HCT116 (cell line): ENCODE measurements around the gene ASAP2. TPM values are rescaled to one million over a fixed set of nuclear protein-coding genes. Genes with fewer than 3 reads are reported as not detected.
"Not testable (repeated sequence)": the region's sequence is repeated elsewhere in the genome, so short reads cannot be mapped to it uniquely, and the experiment has no call there.

ENCODE experiments used
- ATAC-seq: fragments of 200-7000 bp; cut with Tn5 transposase; 2 replicates; pipeline ENCODE4 v1.9.1; 2020; ENCODE audit warnings: mild to moderate bottlenecking, moderate library complexity
- BruUV-seq: library from RNA; stranded (reverse); fragments of 400-500 nt; replicated peaks from 2 replicates; lab custom pipeline; 2021; lab: Mats Ljungman, UMichigan
- CTCF ChIA-PET: fragments of 300-600 bp; sonication (Branson Sonifier 250); formaldehyde crosslinking; loops from one replicate; lab custom pipeline; 2021; ENCODE audit warnings: antibody characterized with exemption; lab: Charles Lee
- POLR2A ChIA-PET: fragments of 300-600, 350-600 bp; sonication (Branson Sonifier 250); formaldehyde crosslinking; loops from one replicate; lab custom pipeline; 2021; ENCODE audit warnings: antibody characterized with exemption; lab: Charles Lee
- RAD21 ChIA-PET, 2 experiments: fragments of 300-600 bp; sonication (Branson Sonifier 250); formaldehyde crosslinking; loops; one replicate each; lab custom pipeline; 2023; ENCODE audit warnings: low total read pairs in 2 of 2; ENCODE audit not compliant: uncharacterized antibody in 2 of 2, unreplicated experiment in 2 of 2, low non-redundant PET in 1 of 2; lab: Charles Lee
- DNase-seq: peaks from one replicate; pipeline ENCODE4 v3.0.0-alpha.2; 2010; ENCODE audit warnings: low read depth, low spot score
- H2AFZ ChIP-seq: fragments of 200-600 bp; shearing (Covaris generic), sonication (generic); 2 replicates; pipeline ENCODE4 v1.6.1; 2017; ENCODE audit warnings: low read depth, mixed run types, mixed read lengths, antibody characterized with exemption, low read length; ENCODE audit not compliant: poor library complexity, severe bottlenecking
- H3K27ac ChIP-seq: 2 replicates; pipeline ENCODE4 v1.5.1; 2012; ENCODE audit warnings: low read depth, low read length
- H3K27me3 ChIP-seq: fragments of 200-600 bp; sonication (generic); 2 replicates; pipeline ENCODE4 v1.6.1; 2016; ENCODE audit warnings: mixed run types, low read length, mixed read lengths; ENCODE audit not compliant: insufficient read depth
- H3K36me3 ChIP-seq, 2 experiments: fragments of 200-500 bp in 1 of 2; fragments of 200-600 bp in 1 of 2; sonication (Bioruptor generic) in 1 of 2; sonication (generic) in 1 of 2; 2 replicates each; pipeline versions ENCODE4 v1.5.1 to v1.6.1; 2014 to 2016; ENCODE audit warnings: low read length in 2 of 2, inconsistent platforms in 1 of 2, mixed read lengths in 1 of 2, mixed run types in 1 of 2; ENCODE audit not compliant: insufficient read depth in 2 of 2, control insufficient read depth in 1 of 2
- H3K4me1 ChIP-seq, 2 experiments: fragments of 200-600 bp in 1 of 2; sonication (generic) in 1 of 2; 2 replicates each; pipeline versions ENCODE4 v1.5.1 to v1.6.1; 2012 to 2017; ENCODE audit warnings: low read length in 2 of 2, inconsistent platforms in 1 of 2, mild to moderate bottlenecking in 1 of 2, mixed read lengths in 1 of 2, mixed run types in 1 of 2, moderate library complexity in 1 of 2; ENCODE audit not compliant: insufficient read depth in 2 of 2, control insufficient read depth in 1 of 2
- H3K4me2 ChIP-seq: fragments of 200-600 bp; sonication (generic); 2 replicates; pipeline ENCODE4 v1.6.1; 2017; ENCODE audit warnings: mixed run types, low read length, mixed read lengths
- H3K4me3 ChIP-seq, 2 experiments: fragments of 200-600 bp in 1 of 2; sonication (generic) in 1 of 2; replicated peaks in 1 of 2; 2 replicates each; pipeline ENCODE4 v1.5.1; 2011 to 2016; ENCODE audit warnings: low read length in 2 of 2, control low read depth in 1 of 2, low read depth in 1 of 2, mild to moderate bottlenecking in 1 of 2, mixed read lengths in 1 of 2, mixed run types in 1 of 2
- H3K79me2 ChIP-seq: fragments of 200-600 bp; sonication (generic); 2 replicates; pipeline ENCODE4 v1.6.1; 2017; ENCODE audit warnings: mild to moderate bottlenecking, mixed run types, low read length, moderate library complexity, mixed read lengths; ENCODE audit not compliant: insufficient read depth
- H3K9ac ChIP-seq: fragments of 200-600 bp; sonication (generic); 2 replicates; pipeline ENCODE4 v1.6.1; 2016; ENCODE audit warnings: low read length, mixed read lengths
- H3K9me2 ChIP-seq: fragments of 200-600 bp; sonication (generic), shearing (Covaris generic); 2 replicates; pipeline ENCODE4 v1.6.1; 2017; ENCODE audit warnings: mixed run types, mild to moderate bottlenecking, moderate library complexity; ENCODE audit not compliant: insufficient read depth
- H3K9me3 ChIP-seq, 2 experiments: fragments of 200-500 bp in 1 of 2; fragments of 200-600 bp in 1 of 2; sonication (Bioruptor generic) in 1 of 2; sonication (generic) in 1 of 2; 2 replicates each; pipeline ENCODE4 v1.6.1; 2014 to 2017; ENCODE audit warnings: low read length in 2 of 2, mixed read lengths in 2 of 2, inconsistent platforms in 1 of 2, low read depth in 1 of 2, mild to moderate bottlenecking in 1 of 2, mixed run types in 1 of 2, moderate library complexity in 1 of 2; ENCODE audit not compliant: control insufficient read depth in 1 of 2, insufficient read depth in 1 of 2
- H4K20me1 ChIP-seq: fragments of 200-600 bp; sonication (generic), shearing (Covaris generic); 2 replicates; pipeline ENCODE4 v1.6.1; 2017; ENCODE audit warnings: mixed run types, mild to moderate bottlenecking, moderate library complexity; ENCODE audit not compliant: insufficient read depth
- CEBPB ChIP-seq: IDR thresholded peaks from 2 replicates; pipeline ENCODE4 v1.6.1; 2012; ENCODE audit warnings: low read depth
- EGR1 ChIP-seq: IDR thresholded peaks from 2 replicates; pipeline ENCODE4 v1.6.1; 2012; ENCODE audit warnings: low read depth
- ELF1 ChIP-seq: IDR thresholded peaks from 2 replicates; pipeline ENCODE4 v1.6.1; 2012; ENCODE audit warnings: low read depth, borderline replicate concordance
- EZH2 ChIP-seq: fragments of 200-600 bp; sonication (generic); IDR thresholded peaks from 2 replicates; pipeline ENCODE4 v1.6.1; 2017; ENCODE audit warnings: antibody characterized with exemption, mixed run types
- JUND ChIP-seq: IDR thresholded peaks from 2 replicates; pipeline ENCODE4 v1.6.1; 2012
- POLR2A ChIP-seq: IDR thresholded peaks from 2 replicates; pipeline ENCODE4 v1.7.0; 2011; ENCODE audit warnings: borderline replicate concordance; ENCODE audit not compliant: insufficient read depth, insufficient read length; ENCODE audit errors: extremely low read depth
- RAD21 ChIP-seq: IDR thresholded peaks from 2 replicates; pipeline ENCODE4 v1.6.1; 2012; ENCODE audit warnings: low read depth, mild to moderate bottlenecking
- SIN3A ChIP-seq: IDR thresholded peaks from 2 replicates; pipeline ENCODE4 v1.6.1; 2012; ENCODE audit warnings: low read depth
- SRF ChIP-seq: IDR thresholded peaks from 2 replicates; pipeline ENCODE4 v1.6.1; 2012; ENCODE audit warnings: low read depth
- intact Hi-C: fragments of 100-400 bp; cut with micrococcal nuclease; formaldehyde crosslinking; loops from 2 replicates; pipeline ENCODE4 v1.10.0; 2022
- total RNA-seq: library from RNA; stranded (reverse); gene quantifications from one replicate; pipeline ENCODE4 v1.2.1, GENCODE V29; 2021; ENCODE audit not compliant: unreplicated experiment
- TF ChIP-seq, protein P1 (sequence below), 3 experiments: fragments of 200-600 bp in 1 of 3; sonication (generic) in 1 of 3; IDR thresholded peaks in 2 of 3; conservative IDR thresholded peaks in 1 of 3; 2 replicates each; pipeline ENCODE4 v1.5.1; 2012 to 2017; ENCODE audit warnings: low read depth in 2 of 3, low read length in 2 of 3, antibody characterized with exemption in 1 of 3, borderline replicate concordance in 1 of 3, control low read depth in 1 of 3, mild to moderate bottlenecking in 1 of 3, mixed read lengths in 1 of 3, mixed run types in 1 of 3, moderate library complexity in 1 of 3; ENCODE audit not compliant: insufficient read depth in 1 of 3

The ASAP2 gene
- total RNA-seq, 1 experiment from 2014 or later, result 16.5 TPM

DNA sequence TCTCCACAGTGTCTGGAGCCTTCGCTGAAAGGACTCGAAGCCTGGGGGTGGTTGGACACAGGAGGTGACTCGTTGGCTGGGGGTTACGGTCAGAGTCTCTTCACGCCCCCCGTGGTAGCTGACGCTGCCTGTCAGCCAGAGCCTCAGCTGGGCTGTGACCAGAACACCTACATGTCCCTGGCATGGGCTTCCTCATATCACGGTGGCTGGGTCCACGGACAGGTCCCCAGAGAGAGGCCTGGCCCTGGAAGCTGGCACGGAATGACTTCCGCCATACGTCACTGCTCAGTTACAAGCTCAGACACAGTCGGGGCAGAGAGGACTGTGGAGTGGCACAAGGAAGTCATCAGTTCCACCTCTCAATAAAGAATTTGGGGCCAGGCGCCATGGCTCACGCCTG lies 188.2 kb downstream of the ASAP2 start:
- H3K9ac ChIP-seq, result no peak overlapping the region
- no peaks in the 10 kb centered on the region for H3K27me3 ChIP-seq
- H3K4me1 ChIP-seq, result no peaks in the 10 kb centered on the region
- POLR2A ChIA-PET, result no interaction called here
- no peaks in the 10 kb centered on the region; a peak in 1 of 4 replicates for H3K36me3 ChIP-seq
- H4K20me1 ChIP-seq, result no peaks in the 10 kb centered on the region
- CTCF ChIA-PET, result no interaction called here
- no peak overlapping the region for H3K4me3 ChIP-seq
- H3K9me2 ChIP-seq, result no peaks in the 10 kb centered on the region
- H2AFZ ChIP-seq, result no peak overlapping the region
- DNase-seq (no peak), ATAC-seq (no peak)
- no peak overlapping the region for H3K27ac ChIP-seq
- BruUV-seq, result no TSS peak
- RAD21 ChIA-PET, result no interaction called here
- no peak overlapping the region for H3K4me2 ChIP-seq
- TF ChIP-seq POLR2A, result no peak
- TF ChIP-seq SIN3A, result no peak
- H3K9me3 ChIP-seq, result no peaks in the 10 kb centered on the region
- intact Hi-C loops, result no loop called here
- H3K79me2 ChIP-seq, result no peaks in the 10 kb centered on the region

DNA sequence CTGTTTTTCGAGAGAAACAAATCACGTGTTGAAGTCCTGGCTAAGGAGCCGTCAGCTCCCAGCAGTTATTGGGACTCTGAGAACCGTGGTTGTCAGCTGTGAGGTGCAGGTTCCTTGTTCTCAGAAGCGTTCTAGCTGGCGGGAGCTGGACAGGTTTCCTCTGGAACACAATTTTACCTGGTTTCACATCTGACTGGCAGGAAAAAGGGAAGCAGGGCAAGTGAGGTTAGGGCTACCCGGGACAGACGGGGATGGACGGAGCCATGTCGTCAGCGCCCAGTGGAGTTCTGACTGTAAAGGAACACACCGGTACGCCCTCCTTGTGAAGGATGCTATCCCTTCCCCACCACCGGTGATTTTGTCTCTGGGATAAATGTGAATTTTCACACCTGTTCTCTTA lies 190.6 kb downstream of the ASAP2 start:
- BruUV-seq, result no TSS peak
- Histone ChIP-seq H3K27me3 (no peaks in the 10 kb centered on the region), H3K9me2 (no peaks in the 10 kb centered on the region), H3K27ac (no peak overlapping the region), H3K36me3 (no peaks in the 10 kb centered on the region; a peak in 1 of 4 replicates), H3K4me2 (no peak overlapping the region), H3K9me3 (no peaks in the 10 kb centered on the region), H4K20me1 (no peaks in the 10 kb centered on the region), H3K4me3 (no peak overlapping the region), H3K79me2 (no peaks in the 10 kb centered on the region), H3K9ac (no peak overlapping the region), H2AFZ (no peak overlapping the region), H3K4me1 (no peaks in the 10 kb centered on the region)
- intact Hi-C loops, result no loop called here
- ChIA-PET RAD21 (no interaction called here), CTCF (no interaction called here), POLR2A (no interaction called here)
- ATAC-seq (no peak), DNase-seq (no peak)
- TF ChIP-seq JUND (no peak), CEBPB (no peak), EZH2 (no peak), EGR1 (no peak), ELF1 (no peak), SRF (no peak), RAD21 (no peak)
- TF ChIP-seq, protein P1, sequence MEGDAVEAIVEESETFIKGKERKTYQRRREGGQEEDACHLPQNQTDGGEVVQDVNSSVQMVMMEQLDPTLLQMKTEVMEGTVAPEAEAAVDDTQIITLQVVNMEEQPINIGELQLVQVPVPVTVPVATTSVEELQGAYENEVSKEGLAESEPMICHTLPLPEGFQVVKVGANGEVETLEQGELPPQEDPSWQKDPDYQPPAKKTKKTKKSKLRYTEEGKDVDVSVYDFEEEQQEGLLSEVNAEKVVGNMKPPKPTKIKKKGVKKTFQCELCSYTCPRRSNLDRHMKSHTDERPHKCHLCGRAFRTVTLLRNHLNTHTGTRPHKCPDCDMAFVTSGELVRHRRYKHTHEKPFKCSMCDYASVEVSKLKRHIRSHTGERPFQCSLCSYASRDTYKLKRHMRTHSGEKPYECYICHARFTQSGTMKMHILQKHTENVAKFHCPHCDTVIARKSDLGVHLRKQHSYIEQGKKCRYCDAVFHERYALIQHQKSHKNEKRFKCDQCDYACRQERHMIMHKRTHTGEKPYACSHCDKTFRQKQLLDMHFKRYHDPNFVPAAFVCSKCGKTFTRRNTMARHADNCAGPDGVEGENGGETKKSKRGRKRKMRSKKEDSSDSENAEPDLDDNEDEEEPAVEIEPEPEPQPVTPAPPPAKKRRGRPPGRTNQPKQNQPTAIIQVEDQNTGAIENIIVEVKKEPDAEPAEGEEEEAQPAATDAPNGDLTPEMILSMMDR (IDR thresholded peaks at IDR 0.05 in 2 of 3, conservative IDR thresholded peaks at IDR 0.05 in 1 of 3; ENCODE audit: borderline replicate concordance in 1 of 3, insufficient read depth in 1 of 3, low read depth in 2 of 3, low read length in 2 of 3), result no peak

DNA sequence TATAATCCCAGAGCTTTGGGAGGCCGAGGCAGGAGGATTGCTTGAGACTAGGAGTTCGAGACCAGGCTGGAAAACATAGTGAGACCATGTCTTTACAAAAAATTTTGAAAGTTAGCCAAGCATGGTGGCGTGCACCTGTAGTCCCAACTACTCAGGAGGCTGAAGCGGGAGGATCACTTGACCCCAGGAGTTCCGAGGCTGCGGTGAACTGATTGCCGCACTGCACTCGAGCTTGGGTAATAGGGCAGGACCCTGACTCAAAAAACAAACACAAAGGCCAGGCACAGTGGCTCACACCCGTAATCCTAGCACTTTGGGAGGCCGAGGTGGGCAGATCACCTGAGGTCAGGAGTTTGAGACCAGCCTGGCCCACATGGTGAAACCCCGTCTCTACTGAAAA lies 191.6 kb downstream of the ASAP2 start:
- ATAC-seq, H3K4me2 ChIP-seq, H3K9me3 ChIP-seq, H3K4me3 ChIP-seq, RAD21 ChIA-PET, H3K9ac ChIP-seq, H4K20me1 ChIP-seq, BruUV-seq, intact Hi-C loops, H2AFZ ChIP-seq, H3K27ac ChIP-seq, POLR2A ChIA-PET, H3K36me3 ChIP-seq, H3K4me1 ChIP-seq, H3K79me2 ChIP-seq, DNase-seq, CTCF ChIA-PET, H3K27me3 ChIP-seq, H3K9me2 ChIP-seq: not testable (repeated sequence)
